Central memory CD8-positive, alpha-beta T cell (primary cell): ENCODE results near the gene TBL1X.

Experiments used
- ATAC-seq: fragments of 150-1000 bp; cut with Tn5 transposase; replicated peaks from 2 replicates; pipeline ENCODE4 v1.10.0; 2022; ENCODE audit warnings: mild to moderate bottlenecking, moderate FRiP score, moderate number of reproducible peaks; ENCODE audit not compliant: poor library complexity, severe bottlenecking; ENCODE audit errors: extremely low read depth
- DNase-seq, 2 donors: peaks; one replicate each; pipeline ENCODE4 v3.0.0; 2021; ENCODE audit warnings: low spot score in 2 of 2
- H3K27ac Mint-ChIP-seq: one replicate; pipeline ENCODE4 v1.8.0; 2022; ENCODE audit warnings: low read depth, mild to moderate bottlenecking, moderate library complexity, mixed read lengths
- H3K27me3 Mint-ChIP-seq: one replicate; pipeline ENCODE4 v1.8.0; 2022; ENCODE audit warnings: mixed read lengths
- H3K36me3 Mint-ChIP-seq: one replicate; pipeline ENCODE4 v1.8.0; 2022; ENCODE audit warnings: mild to moderate bottlenecking, moderate library complexity, mixed read lengths; ENCODE audit not compliant: insufficient read depth
- H3K4me1 Mint-ChIP-seq: one replicate; pipeline ENCODE4 v1.8.0; 2022; ENCODE audit warnings: mixed read lengths
- H3K4me3 Mint-ChIP-seq: one replicate; pipeline ENCODE4 v1.8.0; 2022; ENCODE audit warnings: mild to moderate bottlenecking, moderate library complexity, mixed read lengths
- H3K9me3 Mint-ChIP-seq: one replicate; pipeline ENCODE4 v1.8.0; 2022; ENCODE audit warnings: mixed read lengths

TBL1X gene

DNA sequence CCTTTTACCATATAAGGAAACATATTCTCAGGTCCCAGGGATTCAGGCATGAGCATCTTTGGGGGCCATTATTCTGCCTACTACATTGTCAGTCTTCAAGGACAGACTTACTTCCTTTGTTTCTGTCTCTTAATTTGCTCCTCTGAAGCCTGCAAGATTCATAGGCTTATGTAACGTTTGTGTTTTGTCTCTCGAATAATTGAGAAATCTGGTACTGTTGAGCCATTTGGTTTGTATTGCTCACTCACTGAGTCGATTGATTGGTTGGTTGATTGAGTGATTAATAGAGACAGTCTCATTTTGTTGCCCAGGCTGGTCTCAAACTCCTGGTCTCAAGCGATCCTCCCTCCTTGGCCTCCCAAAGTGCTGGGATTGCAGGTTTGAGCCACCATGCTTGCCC lies 23.7 kb downstream of the TBL1X start:
- Mint-ChIP-seq H3K4me1 (peaks cover 14% of the 10 kb centered on the region), H3K36me3 (peaks cover 5% of the 10 kb centered on the region), H3K27ac (no peak overlapping the region), H3K4me3 (no peak overlapping the region), H3K27me3 (no peaks in the 10 kb centered on the region), H3K9me3 (no peaks in the 10 kb centered on the region)
- DNase-seq (no peak), ATAC-seq (no peak)

DNA sequence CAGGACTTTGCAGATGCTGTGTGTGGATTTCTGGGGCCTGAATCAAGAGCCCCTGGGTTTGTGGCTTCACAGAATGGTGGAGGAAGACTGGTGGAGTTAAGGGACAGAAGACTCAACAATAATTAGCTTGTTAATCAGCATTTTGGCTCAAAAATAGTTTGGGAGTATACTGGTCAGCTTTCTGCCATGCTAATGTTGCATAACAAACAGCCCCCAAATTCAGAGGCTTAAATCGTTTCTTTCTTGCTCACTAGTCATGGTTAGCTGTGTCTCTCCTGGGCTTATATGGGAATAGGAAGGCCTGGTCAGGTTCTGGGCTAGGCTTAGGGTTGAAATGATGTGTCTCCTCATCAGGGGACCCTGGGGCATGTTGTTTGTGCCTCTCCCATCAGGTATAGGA lies 24.4 kb downstream of the TBL1X start:
- ATAC-seq (no peak), DNase-seq (no peak)
- no peaks in the 10 kb centered on the region for H3K9me3 Mint-ChIP-seq
- H3K27ac Mint-ChIP-seq, result no peak overlapping the region
- no peaks in the 10 kb centered on the region for H3K27me3 Mint-ChIP-seq
- H3K4me3 Mint-ChIP-seq, result no peak overlapping the region
- H3K36me3 Mint-ChIP-seq, result peaks cover 4% of the 10 kb centered on the region
- H3K4me1 Mint-ChIP-seq, result peaks cover 8% of the 10 kb centered on the region

DNA sequence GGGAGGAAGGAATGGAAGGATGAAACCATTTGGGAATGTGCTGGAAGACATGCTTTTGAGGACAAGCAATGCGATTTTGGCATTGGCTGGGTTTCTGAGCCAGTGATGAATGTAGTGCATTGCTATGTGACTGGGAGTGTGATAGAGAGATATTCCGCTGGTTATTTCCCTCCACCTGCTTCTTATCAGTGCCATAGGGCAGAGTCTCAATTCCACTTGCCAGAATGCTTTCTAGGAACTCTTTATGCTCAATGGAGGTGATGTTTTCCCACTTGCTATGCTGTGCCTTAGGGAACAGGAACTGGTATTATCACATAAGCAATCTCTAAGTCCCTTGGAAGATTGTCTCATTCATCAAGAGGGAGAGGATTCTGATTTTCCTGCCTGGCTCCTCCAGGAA lies 28.0 kb downstream of the TBL1X start:
- Mint-ChIP-seq H3K27ac (no peak overlapping the region), H3K9me3 (no peaks in the 10 kb centered on the region), H3K4me3 (no peak overlapping the region), H3K4me1 (peaks cover 12% of the 10 kb centered on the region), H3K36me3 (no peaks in the 10 kb centered on the region), H3K27me3 (no peaks in the 10 kb centered on the region)
- ATAC-seq (no peak), DNase-seq (no peak)

DNA sequence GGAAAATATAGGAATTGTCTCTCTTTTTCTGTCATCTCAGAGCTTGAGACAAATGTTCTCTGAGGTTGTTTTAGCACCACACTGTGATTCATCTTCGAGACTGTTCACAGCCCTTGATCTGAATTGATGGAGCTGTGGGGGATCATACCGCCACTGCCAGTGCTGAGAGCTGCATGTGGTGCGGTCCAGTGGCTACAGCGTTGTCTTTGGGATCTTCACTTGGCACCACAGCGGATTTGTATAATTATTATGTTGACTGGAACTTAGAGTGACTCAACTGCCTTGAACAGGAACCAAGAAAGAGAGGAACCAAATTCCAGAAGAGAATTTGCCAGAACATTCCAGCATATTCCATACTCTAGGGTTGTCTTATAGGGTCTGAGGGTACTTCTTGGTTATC lies 29.1 kb downstream of the TBL1X start:
- Mint-ChIP-seq H3K4me1 (peaks cover 13% of the 10 kb centered on the region), H3K9me3 (no peaks in the 10 kb centered on the region), H3K36me3 (no peaks in the 10 kb centered on the region), H3K27me3 (no peaks in the 10 kb centered on the region), H3K27ac (no peak overlapping the region), H3K4me3 (no peak overlapping the region)
- no peak for DNase-seq
- ATAC-seq, result no peak

DNA sequence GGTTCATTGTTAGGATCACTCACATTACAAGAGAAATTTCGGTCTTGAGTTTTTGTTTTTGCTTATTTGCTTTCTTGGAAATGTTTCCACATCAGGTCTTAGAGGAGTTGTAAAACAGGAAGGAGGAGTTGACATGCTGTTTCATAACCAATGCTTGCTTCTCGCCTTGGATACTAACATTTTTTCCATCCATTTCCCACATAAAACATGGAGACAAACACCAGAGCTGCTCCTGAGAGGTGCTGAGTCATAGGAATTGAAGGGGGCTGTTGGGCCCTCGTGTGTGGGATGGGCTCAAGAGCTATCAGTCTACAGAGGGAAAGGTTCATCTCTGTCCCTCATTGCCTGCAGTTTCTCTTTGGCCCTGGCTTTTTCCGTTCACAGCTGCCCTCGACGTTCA lies 29.9 kb downstream of the TBL1X start:
- ATAC-seq (no peak), DNase-seq (no peak)
- H3K36me3 Mint-ChIP-seq, result no peaks in the 10 kb centered on the region
- H3K9me3 Mint-ChIP-seq, result no peaks in the 10 kb centered on the region
- peaks cover 18% of the 10 kb centered on the region for H3K4me1 Mint-ChIP-seq
- H3K27me3 Mint-ChIP-seq, result no peaks in the 10 kb centered on the region
- H3K27ac Mint-ChIP-seq, result no peak overlapping the region
- H3K4me3 Mint-ChIP-seq, result no peak overlapping the region

DNA sequence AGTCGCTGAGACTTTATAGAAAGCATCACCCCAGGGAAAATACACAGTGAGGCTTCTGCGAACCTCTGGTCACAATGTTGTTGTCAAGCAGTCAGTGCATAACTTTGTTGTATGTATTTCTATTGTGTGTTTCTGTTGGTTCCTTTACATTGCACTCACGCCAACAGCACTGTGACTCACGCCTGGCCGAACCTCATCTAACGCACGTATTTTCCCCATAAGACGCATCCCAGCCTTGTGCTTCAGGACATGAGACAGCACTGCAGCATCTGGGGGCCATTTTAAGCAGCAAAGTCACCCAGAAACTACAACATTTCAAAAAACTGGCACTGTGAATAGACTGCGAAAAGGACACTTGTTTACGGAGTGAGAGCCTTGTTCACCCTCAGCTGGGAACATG lies 30.6 kb downstream of the TBL1X start:
- no peak overlapping the region for H3K27ac Mint-ChIP-seq
- no peaks in the 10 kb centered on the region for H3K36me3 Mint-ChIP-seq
- no peaks in the 10 kb centered on the region for H3K27me3 Mint-ChIP-seq
- no peaks in the 10 kb centered on the region for H3K9me3 Mint-ChIP-seq
- H3K4me3 Mint-ChIP-seq, result no peak overlapping the region
- H3K4me1 Mint-ChIP-seq, result peaks cover 18% of the 10 kb centered on the region
- ATAC-seq (no peak), DNase-seq (no peak)

DNA sequence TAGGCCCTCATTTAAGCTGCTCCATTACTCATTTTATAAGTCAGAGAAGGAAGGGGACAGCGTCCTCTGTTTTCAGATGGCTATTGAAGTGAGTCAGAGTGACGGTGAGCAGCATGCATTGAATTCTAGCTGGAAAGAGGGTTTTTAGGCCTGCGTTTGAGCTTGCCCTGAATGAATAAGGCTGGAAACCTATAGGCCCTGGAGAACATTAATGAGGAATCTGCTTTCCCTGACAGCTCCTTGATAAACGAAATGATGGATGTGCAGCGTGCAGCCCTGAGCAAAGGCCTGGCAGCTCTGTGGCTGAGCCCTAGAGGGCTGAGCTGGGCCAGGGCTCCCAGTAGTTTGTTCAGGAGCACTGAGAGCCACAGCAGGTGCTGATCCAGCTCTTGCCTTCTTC lies 33.4 kb downstream of the TBL1X start:
- Mint-ChIP-seq H3K27me3 (no peaks in the 10 kb centered on the region), H3K4me3 (no peak overlapping the region), H3K4me1 (peaks cover 12% of the 10 kb centered on the region), H3K9me3 (no peaks in the 10 kb centered on the region), H3K36me3 (peaks cover 2% of the 10 kb centered on the region), H3K27ac (no peak overlapping the region)
- no peak for ATAC-seq
- no peak for DNase-seq

DNA sequence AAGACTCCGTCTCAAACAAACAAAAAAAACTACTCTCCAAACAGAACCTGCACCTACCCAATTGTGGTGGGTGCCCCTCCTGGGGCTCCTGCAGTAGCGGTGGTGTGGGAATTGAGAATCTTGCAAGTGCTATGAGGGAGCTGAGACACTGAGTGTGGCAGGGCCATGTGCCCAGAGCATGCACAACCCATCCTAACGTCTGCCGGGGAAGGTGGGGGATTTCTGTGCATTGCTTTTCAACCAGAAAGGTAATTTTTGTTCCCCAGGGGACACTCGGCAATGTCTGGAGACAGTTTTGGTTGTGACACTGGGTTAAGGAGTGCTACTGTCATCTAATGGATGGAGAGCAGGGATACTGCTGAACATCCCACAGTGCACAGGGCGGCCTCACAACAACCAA lies 35.7 kb downstream of the TBL1X start:
- Mint-ChIP-seq H3K36me3 (peaks cover 7% of the 10 kb centered on the region), H3K4me1 (peaks cover 12% of the 10 kb centered on the region), H3K9me3 (no peaks in the 10 kb centered on the region), H3K27ac (no peak overlapping the region), H3K27me3 (no peaks in the 10 kb centered on the region), H3K4me3 (no peak overlapping the region)
- DNase-seq, result no peak
- ATAC-seq, result no peak

DNA sequence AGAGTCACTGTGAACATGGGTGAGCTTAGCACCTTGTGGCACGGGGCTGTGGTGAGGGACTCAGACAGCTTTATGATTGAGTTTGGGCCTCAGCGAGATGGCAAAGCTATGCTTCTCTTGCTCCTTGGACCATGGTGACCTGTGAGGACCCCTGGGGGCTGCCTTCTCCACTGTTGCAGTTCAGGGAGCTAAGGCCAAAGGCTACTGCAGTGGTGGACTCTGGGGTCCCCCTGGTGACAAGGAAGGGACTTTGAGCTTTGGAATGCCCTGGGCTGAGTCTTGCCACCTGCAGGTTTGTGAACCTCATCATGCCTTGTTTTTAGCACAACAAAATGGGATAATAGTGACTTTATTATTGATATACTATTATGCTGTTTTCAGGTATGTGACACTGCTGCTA lies 36.5 kb downstream of the TBL1X start:
- no peaks in the 10 kb centered on the region for H3K9me3 Mint-ChIP-seq
- H3K4me1 Mint-ChIP-seq, result peaks cover 10% of the 10 kb centered on the region
- peaks cover 7% of the 10 kb centered on the region for H3K36me3 Mint-ChIP-seq
- DNase-seq, result no peak
- ATAC-seq, result no peak
- H3K4me3 Mint-ChIP-seq, result no peak overlapping the region
- no peaks in the 10 kb centered on the region for H3K27me3 Mint-ChIP-seq
- no peak overlapping the region for H3K27ac Mint-ChIP-seq

DNA sequence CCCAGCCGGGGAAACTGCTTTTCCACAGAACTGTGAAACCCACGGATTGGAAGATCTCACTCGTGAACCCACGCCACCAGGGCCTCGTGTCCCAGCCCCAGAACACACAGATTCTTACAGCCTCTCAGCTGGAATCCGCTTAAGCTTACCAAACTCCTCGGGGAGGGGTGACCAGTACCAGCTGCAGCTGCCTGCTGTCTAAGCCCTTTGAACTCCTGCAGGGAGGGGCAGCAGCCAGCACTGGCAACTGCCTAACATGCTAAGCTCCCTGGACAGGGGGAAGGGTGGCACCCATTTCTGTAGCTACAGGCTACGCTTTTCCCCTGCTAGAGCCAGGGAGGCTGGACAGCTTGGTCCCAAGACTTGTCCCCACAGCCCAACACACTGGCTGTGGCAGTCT lies 38.4 kb downstream of the TBL1X start:
- ATAC-seq (no peak), DNase-seq (no peak)
- Mint-ChIP-seq H3K4me1 (peaks cover 12% of the 10 kb centered on the region), H3K36me3 (peaks cover 8% of the 10 kb centered on the region), H3K4me3 (no peak overlapping the region), H3K27ac (no peak overlapping the region), H3K9me3 (no peaks in the 10 kb centered on the region), H3K27me3 (no peaks in the 10 kb centered on the region)

DNA sequence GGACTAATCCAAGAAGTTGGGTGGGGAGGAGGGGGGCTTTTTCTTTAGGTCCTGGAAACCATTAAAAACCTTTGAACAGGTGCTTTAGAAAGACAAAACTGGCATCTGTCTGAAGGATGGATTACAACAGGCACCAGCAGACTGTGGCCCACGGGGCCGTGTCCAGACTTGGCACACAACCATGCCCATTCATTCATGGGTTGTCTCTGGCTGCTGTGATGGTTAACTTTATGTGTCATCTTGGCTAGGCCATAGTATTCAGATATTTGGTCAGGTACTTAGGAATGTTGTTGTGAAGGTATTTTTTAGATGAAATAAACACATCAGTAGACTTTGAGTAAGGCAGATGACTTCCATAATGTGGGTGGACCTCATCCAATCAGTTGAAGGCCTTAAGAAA lies 45.5 kb downstream of the TBL1X start:
- DNase-seq (no peak), ATAC-seq (no peak)
- no peak overlapping the region for H3K4me3 Mint-ChIP-seq
- H3K27ac Mint-ChIP-seq, result no peak overlapping the region
- H3K4me1 Mint-ChIP-seq, result peaks cover 16% of the 10 kb centered on the region
- H3K9me3 Mint-ChIP-seq, result no peaks in the 10 kb centered on the region
- no peaks in the 10 kb centered on the region for H3K27me3 Mint-ChIP-seq
- peaks cover 14% of the 10 kb centered on the region for H3K36me3 Mint-ChIP-seq

DNA sequence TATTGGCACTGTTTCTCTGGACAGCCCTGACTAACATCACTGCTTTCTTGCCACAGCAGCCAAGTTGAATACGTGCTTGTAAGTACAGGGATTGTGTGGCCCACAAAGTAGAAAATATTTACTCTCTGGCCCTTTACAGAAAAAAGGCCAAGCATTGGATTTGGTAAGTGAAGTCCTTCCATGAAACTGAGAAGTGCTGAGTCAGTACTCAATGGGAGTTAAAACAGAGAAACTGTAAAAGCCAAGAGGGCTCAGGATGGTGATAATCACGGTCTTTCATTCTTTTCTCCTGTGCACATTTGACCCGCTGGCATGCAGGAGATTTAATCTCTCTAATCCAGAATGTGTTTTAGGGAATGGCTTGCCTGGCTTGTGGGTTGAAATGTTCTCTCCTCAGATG lies 46.1 kb downstream of the TBL1X start:
- Mint-ChIP-seq H3K27me3 (no peaks in the 10 kb centered on the region), H3K36me3 (peaks cover 14% of the 10 kb centered on the region), H3K9me3 (no peaks in the 10 kb centered on the region), H3K4me3 (no peak overlapping the region), H3K27ac (no peak overlapping the region), H3K4me1 (peaks cover 21% of the 10 kb centered on the region)
- ATAC-seq (no peak), DNase-seq (no peak)

DNA sequence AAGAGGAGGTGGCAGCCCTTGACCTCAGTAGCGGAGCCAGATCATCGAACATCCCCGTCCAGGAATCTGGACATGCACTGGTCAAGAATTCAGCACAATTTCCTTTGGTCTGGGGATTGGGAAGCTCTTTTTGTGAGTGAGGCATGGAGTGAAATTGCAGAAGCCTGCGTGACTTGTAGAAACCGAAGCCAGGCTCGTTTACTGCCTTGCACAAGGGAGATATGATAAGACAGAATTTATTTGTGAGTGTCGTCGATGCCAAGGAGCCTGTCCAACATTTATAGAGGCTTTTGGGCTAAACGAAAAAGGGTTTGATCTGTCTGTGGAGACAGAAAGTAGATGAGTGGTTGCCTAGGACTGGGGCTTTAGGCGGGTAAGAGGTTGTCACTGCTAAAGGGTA lies 50.6 kb downstream of the TBL1X start:
- Mint-ChIP-seq H3K4me1 (peaks cover 26% of the 10 kb centered on the region), H3K27ac (no peak overlapping the region), H3K9me3 (no peaks in the 10 kb centered on the region), H3K27me3 (no peaks in the 10 kb centered on the region), H3K36me3 (peaks cover 9% of the 10 kb centered on the region), H3K4me3 (peak overlapping the region; percentile 35)
- DNase-seq (no peak), ATAC-seq (no peak)

DNA sequence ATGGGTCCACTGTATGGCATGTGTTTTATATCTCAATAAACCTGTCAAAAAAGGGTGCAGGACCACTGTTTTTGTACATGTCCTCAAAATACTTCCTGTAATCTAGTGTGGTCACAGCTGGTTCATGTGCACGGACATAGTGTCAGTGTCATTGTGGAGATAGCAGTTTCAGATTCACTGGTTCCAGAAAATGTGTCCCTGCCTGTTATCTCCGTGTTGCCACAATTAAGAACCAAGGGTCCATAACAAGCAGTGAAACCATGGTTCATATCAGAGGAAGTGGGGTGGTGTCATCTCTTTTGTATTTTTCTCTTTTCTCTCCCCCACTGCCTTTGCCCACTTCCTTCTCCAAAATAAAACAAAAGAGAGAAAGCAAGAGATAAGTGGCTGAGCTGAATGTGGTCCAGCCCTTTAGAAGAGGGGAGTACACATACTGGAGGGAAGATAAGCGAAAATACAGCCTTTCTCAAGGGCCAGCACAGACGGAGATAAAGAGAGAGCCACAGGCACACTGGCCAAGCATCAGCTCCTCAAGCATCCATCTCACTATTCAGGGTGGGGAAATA lies 51.2 kb downstream of the TBL1X start:
- H3K4me3 Mint-ChIP-seq, result peak overlapping the region; percentile 35
- peak overlapping the region; percentile 74 for H3K27ac Mint-ChIP-seq

More for the DNA sequence above, 51.2 kb downstream of the TBL1X start:
- H3K27me3 Mint-ChIP-seq, result no peaks in the 10 kb centered on the region
- H3K4me1 Mint-ChIP-seq, result peaks cover 32% of the 10 kb centered on the region
- H3K36me3 Mint-ChIP-seq, result peaks cover 9% of the 10 kb centered on the region
- DNase-seq (no peak), ATAC-seq (peak; percentile 19)
- H3K9me3 Mint-ChIP-seq, result no peaks in the 10 kb centered on the region
